Activated CD4-positive, alpha-beta T cell treated with anti-CD3 and anti-CD28 coated beads for 36 hours (primary cell): ENCODE measurements around the gene POT1. TPM values are rescaled to one million over a fixed set of nuclear protein-coding genes. Genes with fewer than 3 reads are reported as not detected.
A peak's percentile ranks its signal among the peaks of the same experiment; 100 is the strongest.

ENCODE experiments used
- ATAC-seq: fragments of 200-7000 bp; cut with Tn5 transposase; one replicate; pipeline ENCODE4 v1.10.0; 2021; ENCODE audit warnings: mild to moderate bottlenecking, moderate library complexity
- CTCF ChIA-PET: fragments of 350-600 bp; sonication (Branson Sonifier 250); formaldehyde crosslinking; loops from one replicate; lab custom pipeline; 2021; ENCODE audit warnings: antibody characterized with exemption; lab: Charles Lee
- POLR2A ChIA-PET: fragments of 350-600 bp; sonication (Branson Sonifier 250); formaldehyde crosslinking; loops from one replicate; lab custom pipeline; 2021; ENCODE audit warnings: antibody characterized with exemption, inconsistent platforms; lab: Charles Lee
- DNase-seq: peaks from one replicate; pipeline ENCODE4 v3.0.0-alpha.2; 2020
- H3K27ac Mint-ChIP-seq: one replicate; pipeline ENCODE4 v1.8.0; 2021; ENCODE audit warnings: mixed read lengths
- H3K27me3 Mint-ChIP-seq: one replicate; pipeline ENCODE4 v1.8.0; 2021; ENCODE audit warnings: mixed read lengths
- H3K36me3 Mint-ChIP-seq: one replicate; pipeline ENCODE4 v1.8.0; 2021; ENCODE audit warnings: low read depth, mixed read lengths
- H3K4me1 Mint-ChIP-seq: one replicate; pipeline ENCODE4 v1.8.0; 2021; ENCODE audit warnings: mixed read lengths
- H3K4me3 Mint-ChIP-seq: one replicate; pipeline ENCODE4 v1.8.0; 2021; ENCODE audit warnings: mild to moderate bottlenecking, moderate library complexity, mixed read lengths
- H3K9me3 Mint-ChIP-seq: one replicate; pipeline ENCODE4 v1.8.0; 2021; ENCODE audit warnings: low read depth, mixed read lengths
- intact Hi-C, 2 experiments: fragments of 100-400 bp; cut with DNase I in 1 of 2; cut with micrococcal nuclease in 1 of 2; formaldehyde crosslinking; loops; one replicate each; pipeline versions ENCODE4 v1.14.2 to v1.15.1; 2022 to 2024; cut with DNase I, micrococcal nuclease
- total RNA-seq, 2 experiments: library from RNA; stranded (reverse); gene quantifications; one replicate each; pipeline ENCODE4 v1.2.3, GENCODE V29; 2021

The POT1 gene
- total RNA-seq, 2 experiments from 2014 or later: 33.9 to 51.3 TPM

GRCh38 chr7:124800386-124800785, 129.2 kb downstream of the POT1 start:
- H3K4me3 Mint-ChIP-seq: no peak overlapping the region
- no peak for DNase-seq
- ATAC-seq: no peak
- H3K9me3 Mint-ChIP-seq: peaks cover 6% of the 10 kb centered on the region
- no peak overlapping the region for H3K27ac Mint-ChIP-seq
- H3K27me3 Mint-ChIP-seq: peaks cover 10% of the 10 kb centered on the region
- H3K36me3 Mint-ChIP-seq: no peaks in the 10 kb centered on the region
- no peaks in the 10 kb centered on the region for H3K4me1 Mint-ChIP-seq
- intact Hi-C loops: no loop called here
- ChIA-PET CTCF (no interaction called here), POLR2A (no interaction called here)

- H3K27ac Mint-ChIP-seq: no peak overlapping the region
- peaks cover 6% of the 10 kb centered on the region for H3K9me3 Mint-ChIP-seq
- DNase-seq: no peak
- intact Hi-C loops: no loop called here
- ATAC-seq: no peak
- H3K27me3 Mint-ChIP-seq: peaks cover 10% of the 10 kb centered on the region
- no peak overlapping the region for H3K4me3 Mint-ChIP-seq
- ChIA-PET POLR2A (no interaction called here), CTCF (no interaction called here)
- no peaks in the 10 kb centered on the region for H3K36me3 Mint-ChIP-seq
- no peaks in the 10 kb centered on the region for H3K4me1 Mint-ChIP-seq
These were observed 130.2 kb downstream of the POT1 start for GRCh38 chr7:124799448-124799847.

- intact Hi-C loops: no loop called here
- ChIA-PET CTCF (no interaction called here), POLR2A (no interaction called here)
- Mint-ChIP-seq H3K27me3 (peaks cover 20% of the 10 kb centered on the region), H3K4me1 (no peaks in the 10 kb centered on the region), H3K27ac (no peak overlapping the region), H3K9me3 (peaks cover 6% of the 10 kb centered on the region), H3K4me3 (no peak overlapping the region), H3K36me3 (no peaks in the 10 kb centered on the region)
- DNase-seq (no peak), ATAC-seq (no peak)
These were observed 132.9 kb downstream of the POT1 start for GRCh38 chr7:124796771-124797170.

GRCh38 chr7:124792696-124793095, 136.9 kb downstream of the POT1 start:
- Mint-ChIP-seq H3K27ac (no peak overlapping the region), H3K4me1 (no peaks in the 10 kb centered on the region), H3K9me3 (peaks cover 6% of the 10 kb centered on the region), H3K36me3 (no peaks in the 10 kb centered on the region), H3K4me3 (no peak overlapping the region), H3K27me3 (peaks cover 23% of the 10 kb centered on the region)
- CTCF ChIA-PET: interaction anchor here (1.4 kb wide), 1 partner anchor 10 kb away, joined by 3 read pairs; no protein-coding TSS in a partner anchor
- ATAC-seq (no peak), DNase-seq (no peak)
- intact Hi-C loops: no loop called here
- POLR2A ChIA-PET: no interaction called here

- POLR2A ChIA-PET: no interaction called here
- no peaks in the 10 kb centered on the region for H3K4me1 Mint-ChIP-seq
- peaks cover 21% of the 10 kb centered on the region for H3K27me3 Mint-ChIP-seq
- H3K9me3 Mint-ChIP-seq: peaks cover 6% of the 10 kb centered on the region
- H3K36me3 Mint-ChIP-seq: no peaks in the 10 kb centered on the region
- intact Hi-C loops: no loop called here
- no peak overlapping the region for H3K4me3 Mint-ChIP-seq
- ATAC-seq: no peak
- DNase-seq: no peak
- CTCF ChIA-PET: interaction anchor here (1.4 kb wide), 1 partner anchor 9 kb away, joined by 3 read pairs; no protein-coding TSS in a partner anchor
- H3K27ac Mint-ChIP-seq: no peak overlapping the region
These were observed 137.6 kb downstream of the POT1 start for GRCh38 chr7:124792002-124792401.

- Mint-ChIP-seq H3K9me3 (peaks cover 5% of the 10 kb centered on the region), H3K4me3 (no peak overlapping the region)
- POLR2A ChIA-PET: no interaction called here
These were observed 138.2 kb downstream of the POT1 start for GRCh38 chr7:124791426-124791825.

GRCh38 chr7:124790645-124791044, 139.0 kb downstream of the POT1 start:
- no peak for DNase-seq

More at GRCh38 chr7:124791426-124791825, 138.2 kb downstream of the POT1 start:
- Mint-ChIP-seq H3K27ac (no peak overlapping the region), H3K4me1 (no peaks in the 10 kb centered on the region), H3K27me3 (peaks cover 21% of the 10 kb centered on the region), H3K36me3 (no peaks in the 10 kb centered on the region)
- CTCF ChIA-PET: interaction anchor here (1.4 kb wide), 1 partner anchor 8 kb away, joined by 3 read pairs; no protein-coding TSS in a partner anchor
- intact Hi-C loops: no loop called here
- DNase-seq (no peak), ATAC-seq (no peak)

GRCh38 chr7:124785994-124786393, 143.6 kb downstream of the POT1 start:
- no peaks in the 10 kb centered on the region for H3K9me3 Mint-ChIP-seq
- ChIA-PET CTCF (interaction anchor here (0.6 to 1.8 kb wide), 2 partner anchors 17 to 960 kb away, joined by 3 to 4 read pairs; no protein-coding TSS in a partner anchor), POLR2A (no interaction called here)
- H3K4me3 Mint-ChIP-seq: no peak overlapping the region
- H3K27me3 Mint-ChIP-seq: peaks cover 9% of the 10 kb centered on the region
- intact Hi-C loops: loop anchor here (1.0 to 10.0 kb wide), 4 partner anchors 621 to 685 kb away; no protein-coding TSS in a partner anchor
- no peaks in the 10 kb centered on the region for H3K36me3 Mint-ChIP-seq
- no peak overlapping the region for H3K27ac Mint-ChIP-seq
- DNase-seq (no peak), ATAC-seq (no peak)
- no peaks in the 10 kb centered on the region for H3K4me1 Mint-ChIP-seq

More at GRCh38 chr7:124790645-124791044, 139.0 kb downstream of the POT1 start:
- no peak overlapping the region for H3K27ac Mint-ChIP-seq
- no peak overlapping the region for H3K4me3 Mint-ChIP-seq
- no peaks in the 10 kb centered on the region for H3K9me3 Mint-ChIP-seq
- peaks cover 23% of the 10 kb centered on the region for H3K27me3 Mint-ChIP-seq
- H3K36me3 Mint-ChIP-seq: no peaks in the 10 kb centered on the region
- POLR2A ChIA-PET: no interaction called here
- intact Hi-C loops: no loop called here
- CTCF ChIA-PET: no interaction called here
- H3K4me1 Mint-ChIP-seq: no peaks in the 10 kb centered on the region
- no peak for ATAC-seq

GRCh38 chr7:124784879-124785818, 144.5 kb downstream of the POT1 start:
- CTCF ChIA-PET: interaction anchor here (0.6 to 1.8 kb wide), 7 partner anchors 10 to 959 kb away, joined by 3 to 4 read pairs (median 3); no protein-coding TSS in a partner anchor
- H3K4me1 Mint-ChIP-seq: no peaks in the 10 kb centered on the region
- no peaks in the 10 kb centered on the region for H3K36me3 Mint-ChIP-seq
- ATAC-seq: peak; percentile 44
- H3K27me3 Mint-ChIP-seq: peaks cover 7% of the 10 kb centered on the region
- DNase-seq: peak; percentile 47
- no peaks in the 10 kb centered on the region for H3K9me3 Mint-ChIP-seq
- intact Hi-C loops: loop anchor here (1.0 to 10.0 kb wide), 4 partner anchors 620 to 684 kb away; no protein-coding TSS in a partner anchor
- H3K4me3 Mint-ChIP-seq: no peak overlapping the region
- POLR2A ChIA-PET: no interaction called here
- H3K27ac Mint-ChIP-seq: no peak overlapping the region

- CTCF ChIA-PET: interaction anchor here (0.7 to 1.2 kb wide), 2 partner anchors 9 to 370 kb away, joined by 3 read pairs; no protein-coding TSS in a partner anchor
- Mint-ChIP-seq H3K9me3 (no peaks in the 10 kb centered on the region), H3K36me3 (no peaks in the 10 kb centered on the region), H3K4me3 (no peak overlapping the region), H3K27ac (no peak overlapping the region), H3K4me1 (no peaks in the 10 kb centered on the region), H3K27me3 (peaks cover 4% of the 10 kb centered on the region)
- ATAC-seq (no peak), DNase-seq (no peak)
- intact Hi-C loops: loop anchor here in 1 of 2 experiments (10.0 kb wide), 1 partner anchor 618 kb away; no protein-coding TSS in a partner anchor
- POLR2A ChIA-PET: no interaction called here
These were observed 146.4 kb downstream of the POT1 start for GRCh38 chr7:124783271-124783670.

GRCh38 chr7:124781907-124782734, 147.5 kb downstream of the POT1 start:
- intact Hi-C loops: loop anchor here in 1 of 2 experiments (10.0 kb wide), 1 partner anchor 617 kb away; no protein-coding TSS in a partner anchor
- ATAC-seq: no peak
- Mint-ChIP-seq H3K27ac (no peak overlapping the region), H3K4me1 (no peaks in the 10 kb centered on the region), H3K9me3 (no peaks in the 10 kb centered on the region), H3K4me3 (no peak overlapping the region), H3K27me3 (peaks cover 8% of the 10 kb centered on the region), H3K36me3 (no peaks in the 10 kb centered on the region)
- no peak for DNase-seq
- ChIA-PET CTCF (interaction anchor here (1.2 kb wide), 1 partner anchor 10 kb away, joined by 3 read pairs; no protein-coding TSS in a partner anchor), POLR2A (no interaction called here)
